GM18511 (cell line): Measurements from ENCODE around the gene DCLK2.

Experiments used
- ATAC-seq: cut with Tn5 transposase; IDR thresholded peaks from one replicate; pipeline ENCODE4 v1.9.1; 2021; ENCODE audit warnings: mild to moderate bottlenecking, moderate library complexity; ENCODE audit not compliant: unreplicated experiment

The DCLK2 gene

GRCh38 chr4:150255610-150256224 lies 177.5 kb downstream of the DCLK2 start:
- no peak for ATAC-seq

- no peak for ATAC-seq
Measured at GRCh38 chr4:150256225-150256620, 178.0 kb downstream of the DCLK2 start.

GRCh38 chr4:150256841-150257730 lies 178.8 kb downstream of the DCLK2 start:
- no peak for ATAC-seq

GRCh38 chr4:150258569-150258968 lies 180.3 kb downstream of the DCLK2 start:
- no peak for ATAC-seq

GRCh38 chr4:150259861-150260567 lies 181.8 kb downstream of the DCLK2 start:
- ATAC-seq = no peak

GRCh38 chr4:150261571-150261970 lies 183.3 kb downstream of the DCLK2 start:
- no peak for ATAC-seq

- no peak for ATAC-seq
Measured at GRCh38 chr4:150262611-150263010, 184.4 kb downstream of the DCLK2 start.

GRCh38 chr4:150264595-150265161 lies 186.4 kb downstream of the DCLK2 start:
- no peak for ATAC-seq

- ATAC-seq = no peak
Measured at GRCh38 chr4:150265806-150266205, 187.6 kb downstream of the DCLK2 start.

- no peak for ATAC-seq
Measured at GRCh38 chr4:150268444-150268843, 190.2 kb downstream of the DCLK2 start.

- no peak for ATAC-seq
Measured at GRCh38 chr4:150278206-150278605, 200.0 kb downstream of the DCLK2 start.

- no peak for ATAC-seq
Measured at GRCh38 chr4:150280081-150280895, 202.0 kb downstream of the DCLK2 start.

GRCh38 chr4:150280975-150281374 lies 202.7 kb downstream of the DCLK2 start:
- no peak for ATAC-seq

- no peak for ATAC-seq
Measured at GRCh38 chr4:150283689-150284088, 205.4 kb downstream of the DCLK2 start.

- no peak for ATAC-seq
Measured at GRCh38 chr4:150286656-150287055, 208.4 kb downstream of the DCLK2 start.

- no peak for ATAC-seq
Measured at GRCh38 chr4:150289198-150289597, 211.0 kb downstream of the DCLK2 start.

- no peak for ATAC-seq
Measured at GRCh38 chr4:150289881-150290280, 211.6 kb downstream of the DCLK2 start.

GRCh38 chr4:150297861-150298474 lies 219.7 kb downstream of the DCLK2 start:
- no peak for ATAC-seq

- ATAC-seq = no peak
Measured at GRCh38 chr4:150299816-150300215, 221.6 kb downstream of the DCLK2 start.

GRCh38 chr4:150302553-150302952 lies 224.3 kb downstream of the DCLK2 start:
- ATAC-seq = no peak
